Fibroblast of lung (primary cell): Measurements from ENCODE around the gene CACNB1. TPM values are rescaled to one million over a fixed set of nuclear protein-coding genes. Genes with fewer than 3 reads are reported as not detected.
A peak's percentile ranks its signal among the peaks of the same experiment; 100 is the strongest.

Experiments
- DNase-seq, 2 donors: peaks; one replicate each; pipeline versions ENCODE4 v3.0.0 to v3.0.0-alpha.2; 2010; ENCODE audit warnings: low read depth in 2 of 2
- H2AFZ ChIP-seq: 2 replicates; pipeline ENCODE4 v1.5.1; 2012; ENCODE audit warnings: low read length, control low read depth, inconsistent platforms
- H3K27ac ChIP-seq: 2 replicates; pipeline ENCODE4 v1.5.1; 2011; ENCODE audit warnings: low read length, control low read depth; ENCODE audit not compliant: insufficient read depth
- H3K27me3 ChIP-seq: 2 replicates; pipeline ENCODE4 v1.5.1; 2011; ENCODE audit warnings: mild to moderate bottlenecking, low read length; ENCODE audit not compliant: control insufficient read depth, insufficient read depth
- H3K36me3 ChIP-seq: 2 replicates; pipeline ENCODE4 v1.5.1; 2011; ENCODE audit warnings: low read length; ENCODE audit not compliant: control insufficient read depth, insufficient read depth
- H3K4me1 ChIP-seq: 2 replicates; pipeline ENCODE4 v1.5.1; 2011; ENCODE audit warnings: low read length; ENCODE audit not compliant: control insufficient read depth, insufficient read depth; ENCODE audit errors: extremely low read depth
- H3K4me2 ChIP-seq: 2 replicates; pipeline ENCODE4 v1.5.1; 2011; ENCODE audit warnings: low read length, control low read depth; ENCODE audit not compliant: insufficient read depth; ENCODE audit errors: extremely low read depth
- H3K4me3 ChIP-seq, 4 experiments: fragments of 200-600 bp in 1 of 4; sonication (generic) in 1 of 4; replicated peaks in 1 of 4; 2 replicates each; pipeline ENCODE4 v1.5.1; 2011 to 2016; ENCODE audit warnings: low read length in 4 of 4, low read depth in 3 of 4, mild to moderate bottlenecking in 3 of 4, control low read depth in 2 of 4, inconsistent platforms in 1 of 4, mixed read lengths in 1 of 4; ENCODE audit not compliant: insufficient read depth in 1 of 4; ENCODE audit errors: control extremely low read depth in 1 of 4
- H3K79me2 ChIP-seq: 2 replicates; pipeline ENCODE4 v1.5.1; 2012; ENCODE audit warnings: mild to moderate bottlenecking, low read length, inconsistent platforms; ENCODE audit not compliant: control insufficient read depth, insufficient read depth
- H3K9ac ChIP-seq: 2 replicates; pipeline ENCODE4 v1.5.1; 2011; ENCODE audit warnings: mild to moderate bottlenecking, low read length, control low read depth; ENCODE audit not compliant: insufficient read depth
- H3K9me3 ChIP-seq: 2 replicates; pipeline ENCODE4 v1.5.1; 2012; ENCODE audit warnings: low read depth, low read length; ENCODE audit not compliant: control insufficient read depth, insufficient read depth
- H4K20me1 ChIP-seq: 2 replicates; pipeline ENCODE4 v1.5.1; 2011; ENCODE audit warnings: low read length; ENCODE audit not compliant: control insufficient read depth, insufficient read depth; ENCODE audit errors: extremely low read depth
- EZH2 ChIP-seq: IDR thresholded peaks from 2 replicates; pipeline ENCODE4 v1.5.1; 2012; ENCODE audit warnings: low read length, control low read depth, mild to moderate bottlenecking; ENCODE audit errors: missing control alignments
- polyA plus RNA-seq, 2 donors: library from polyadenylated mRNA; depleted of rRNA in 1 of 2; stranded (reverse) in 1 of 2; unstranded in 1 of 2; fragments of >200 nt; gene quantifications; 2 replicates each; pipeline ENCODE4 v1.2.1, GENCODE V29; 2011 to 2012; ENCODE audit warnings: missing spikeins in 1 of 2
- total RNA-seq: library from RNA; depleted of rRNA; stranded (reverse); fragments of >200 nt; gene quantifications from 2 replicates; pipeline ENCODE4 v1.2.1, GENCODE V29; 2014
- TF ChIP-seq, protein P1 (sequence below), 2 donors: IDR thresholded peaks in 1 of 2; conservative IDR thresholded peaks in 1 of 2; 1 replicate in 1 of 2; 2 replicates in 1 of 2; pipeline ENCODE4 v1.5.1; 2011 to 2012; ENCODE audit warnings: low read length in 2 of 2, control low read depth in 1 of 2, inconsistent platforms in 1 of 2, low read depth in 1 of 2, mild to moderate bottlenecking in 1 of 2

CACNB1 gene
- total and polyA plus RNA-seq, 2 donors (not counting 1 experiment from before 2014, with no cell fraction given): 5.7 to 5.9 TPM

GRCh38 chr17:39231591-39232551, 34.4 kb upstream of the CACNB1 start:
- Histone ChIP-seq H3K4me3 (no peak overlapping the region), H3K4me1 (peaks cover 4% of the 10 kb centered on the region)

GRCh38 chr17:39231091-39231561, 33.7 kb upstream of the CACNB1 start:
- Histone ChIP-seq H3K27ac (no peak overlapping the region), H3K9ac (no peak overlapping the region), H2AFZ (no peak overlapping the region), H3K9me3 (no peaks in the 10 kb centered on the region), H3K27me3 (peaks cover 14% of the 10 kb centered on the region), H4K20me1 (no peaks in the 10 kb centered on the region), H3K4me2 (no peak overlapping the region), H3K79me2 (no peaks in the 10 kb centered on the region), H3K4me1 (peaks cover 4% of the 10 kb centered on the region), H3K36me3 (no peaks in the 10 kb centered on the region), H3K4me3 (no peak overlapping the region)
- TF ChIP-seq, protein P1, sequence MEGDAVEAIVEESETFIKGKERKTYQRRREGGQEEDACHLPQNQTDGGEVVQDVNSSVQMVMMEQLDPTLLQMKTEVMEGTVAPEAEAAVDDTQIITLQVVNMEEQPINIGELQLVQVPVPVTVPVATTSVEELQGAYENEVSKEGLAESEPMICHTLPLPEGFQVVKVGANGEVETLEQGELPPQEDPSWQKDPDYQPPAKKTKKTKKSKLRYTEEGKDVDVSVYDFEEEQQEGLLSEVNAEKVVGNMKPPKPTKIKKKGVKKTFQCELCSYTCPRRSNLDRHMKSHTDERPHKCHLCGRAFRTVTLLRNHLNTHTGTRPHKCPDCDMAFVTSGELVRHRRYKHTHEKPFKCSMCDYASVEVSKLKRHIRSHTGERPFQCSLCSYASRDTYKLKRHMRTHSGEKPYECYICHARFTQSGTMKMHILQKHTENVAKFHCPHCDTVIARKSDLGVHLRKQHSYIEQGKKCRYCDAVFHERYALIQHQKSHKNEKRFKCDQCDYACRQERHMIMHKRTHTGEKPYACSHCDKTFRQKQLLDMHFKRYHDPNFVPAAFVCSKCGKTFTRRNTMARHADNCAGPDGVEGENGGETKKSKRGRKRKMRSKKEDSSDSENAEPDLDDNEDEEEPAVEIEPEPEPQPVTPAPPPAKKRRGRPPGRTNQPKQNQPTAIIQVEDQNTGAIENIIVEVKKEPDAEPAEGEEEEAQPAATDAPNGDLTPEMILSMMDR (conservative IDR thresholded peaks at IDR 0.05 in 1 of 2, IDR thresholded peaks at IDR 0.05 in 1 of 2; ENCODE audit: low read depth in 1 of 2, low read length in 2 of 2): no peak
- no peak for TF ChIP-seq EZH2
- no peak for DNase-seq

More at GRCh38 chr17:39231591-39232551, 34.4 kb upstream of the CACNB1 start:
- H3K36me3 ChIP-seq: no peaks in the 10 kb centered on the region
- H3K9me3 ChIP-seq: no peaks in the 10 kb centered on the region
- H3K4me2 ChIP-seq: peak overlapping the region; percentile 66
- peaks cover 10% of the 10 kb centered on the region for H3K27me3 ChIP-seq
- peak overlapping the region; percentile 48 for H2AFZ ChIP-seq
- H4K20me1 ChIP-seq: no peaks in the 10 kb centered on the region
- H3K9ac ChIP-seq: no peak overlapping the region
- H3K79me2 ChIP-seq: no peaks in the 10 kb centered on the region
- peak in 1 of 2 donors; percentile 35 for DNase-seq
- TF ChIP-seq, protein P1 (conservative IDR thresholded peaks at IDR 0.05 in 1 of 2, IDR thresholded peaks at IDR 0.05 in 1 of 2; ENCODE audit: low read depth in 1 of 2, low read length in 2 of 2): peak; percentile 53 to 73
- TF ChIP-seq EZH2: no peak
- H3K27ac ChIP-seq: no peak overlapping the region

- peaks cover 20% of the 10 kb centered on the region for H3K27me3 ChIP-seq
- H3K9ac ChIP-seq: no peak overlapping the region
- no peak overlapping the region for H3K4me3 ChIP-seq
- DNase-seq: no peak
- H3K79me2 ChIP-seq: no peaks in the 10 kb centered on the region
- no peaks in the 10 kb centered on the region for H4K20me1 ChIP-seq
- H3K4me1 ChIP-seq: peaks cover 4% of the 10 kb centered on the region
- no peaks in the 10 kb centered on the region for H3K9me3 ChIP-seq
- no peak overlapping the region for H2AFZ ChIP-seq
- no peak overlapping the region for H3K4me2 ChIP-seq
- H3K27ac ChIP-seq: no peak overlapping the region
- TF ChIP-seq, protein P1 (conservative IDR thresholded peaks at IDR 0.05 in 1 of 2, IDR thresholded peaks at IDR 0.05 in 1 of 2; ENCODE audit: low read depth in 1 of 2, low read length in 2 of 2): no peak
- no peak for TF ChIP-seq EZH2
- no peaks in the 10 kb centered on the region for H3K36me3 ChIP-seq
These were observed 32.9 kb upstream of the CACNB1 start for GRCh38 chr17:39230361-39230760.
